HG03045 (cell line): ENCODE data around the gene QPRT.
"Not testable (repeated sequence)": the region's sequence is repeated elsewhere in the genome, so short reads cannot be mapped to it uniquely, and the experiment has no call there.

ENCODE experiments used
- ATAC-seq: cut with Tn5 transposase; IDR thresholded peaks from one replicate; pipeline ENCODE4 v1.9.1; 2021; ENCODE audit warnings: mild to moderate bottlenecking, moderate library complexity; ENCODE audit not compliant: unreplicated experiment

QPRT gene

DNA sequence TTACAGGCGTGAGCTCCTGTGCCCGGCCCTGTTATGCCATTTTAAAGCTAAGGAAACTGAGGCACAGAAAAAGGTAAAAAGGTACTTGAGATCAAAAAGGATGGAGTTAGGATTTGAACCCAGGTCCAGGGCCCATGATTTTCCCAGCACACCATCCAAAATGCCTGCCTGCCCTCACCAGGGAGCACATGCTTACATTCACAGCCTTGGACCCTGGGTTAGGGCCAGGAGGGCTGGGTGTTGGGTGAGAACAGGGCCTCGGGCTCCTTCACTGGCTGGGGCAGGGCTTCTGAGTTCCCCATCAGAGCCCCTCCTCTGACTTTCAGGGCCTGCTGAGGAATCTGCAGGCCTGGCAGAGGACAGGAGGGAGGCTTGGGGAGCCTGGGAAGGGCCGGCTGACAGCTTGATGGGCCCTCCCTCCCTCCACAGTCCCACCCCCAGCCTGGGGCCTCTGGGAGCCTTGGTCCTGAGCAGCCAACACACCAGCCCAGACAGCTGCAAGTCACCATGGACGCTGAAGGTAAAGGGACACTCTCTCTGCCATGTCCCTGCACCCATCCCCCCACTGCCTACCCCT, at the start of gene QPRT:
QPRT (plus strand) TSS at position 490 of the 577 bp plus-strand sequence; CDS start at position 508, 18 bp downstream.
- ATAC-seq: no peak

GRCh38 chr16:29629318-29629717, 49.7 kb upstream of the QPRT start:
- ATAC-seq: not testable (repeated sequence)

DNA sequence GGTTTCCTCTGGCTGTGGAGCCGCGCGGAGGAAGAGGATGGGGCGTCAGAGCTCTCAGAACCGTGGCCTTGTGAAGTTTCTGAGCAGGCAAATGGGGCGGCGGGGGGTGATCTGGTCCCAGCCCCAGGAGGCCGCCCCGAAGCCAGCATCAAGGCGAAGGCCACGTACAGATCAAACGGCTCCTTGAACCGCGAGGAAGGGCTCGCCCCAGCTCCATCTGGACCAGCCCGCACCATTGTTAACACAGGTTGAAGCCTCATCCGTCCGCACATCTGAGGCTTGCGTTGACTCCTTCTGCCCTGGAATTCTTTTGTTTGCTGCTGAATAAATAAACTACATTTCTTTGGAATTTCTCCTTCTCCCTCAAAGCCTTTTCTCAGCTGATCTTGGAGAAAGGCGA, 47.3 kb upstream of the QPRT start:
- not testable (repeated sequence) for ATAC-seq

- not testable (repeated sequence) for ATAC-seq
These were observed 43.1 kb upstream of the QPRT start for GRCh38 chr16:29635902-29636301.

DNA sequence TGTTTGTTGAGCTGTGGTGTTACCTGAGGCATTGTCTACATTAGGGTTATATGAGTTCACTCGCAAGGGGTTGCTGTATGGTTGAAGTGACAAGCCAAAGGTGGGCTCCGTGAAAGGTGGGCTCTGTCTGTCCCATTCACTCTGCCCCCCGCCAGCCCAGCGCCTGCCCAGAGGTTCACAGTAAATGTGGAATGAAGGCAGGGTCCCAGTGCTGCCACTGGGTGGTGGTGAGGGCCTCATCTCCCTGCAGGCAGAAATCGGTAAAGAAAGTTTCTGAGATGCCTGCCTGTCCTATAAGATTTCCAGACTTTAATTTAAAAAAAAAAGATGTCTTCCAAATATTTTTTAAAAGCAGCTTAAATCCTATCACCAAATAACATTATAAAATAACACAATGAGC, 42.6 kb upstream of the QPRT start:
- not testable (repeated sequence) for ATAC-seq

DNA sequence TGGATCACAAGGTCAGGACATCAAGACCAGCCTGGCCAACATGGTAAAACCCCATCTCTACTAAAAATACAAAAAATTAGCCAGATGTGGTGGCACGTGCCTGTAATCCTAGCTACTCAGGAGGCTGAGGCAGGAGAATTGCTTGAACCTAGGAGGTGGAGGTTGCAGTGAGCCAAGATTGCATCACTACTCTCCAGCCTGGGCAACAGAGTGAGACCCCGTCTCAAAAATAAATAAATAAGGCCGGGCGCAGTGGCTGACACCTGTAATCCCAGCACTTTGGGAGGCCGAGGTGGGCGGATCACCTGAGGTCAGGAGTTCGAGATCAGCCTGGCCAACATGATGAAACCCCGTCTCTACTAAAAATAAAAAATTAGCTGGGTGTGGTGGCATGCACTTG, 40.2 kb upstream of the QPRT start:
- not testable (repeated sequence) for ATAC-seq

- ATAC-seq: no peak
These were observed 37.4 kb upstream of the QPRT start for GRCh38 chr16:29641561-29641960.

DNA sequence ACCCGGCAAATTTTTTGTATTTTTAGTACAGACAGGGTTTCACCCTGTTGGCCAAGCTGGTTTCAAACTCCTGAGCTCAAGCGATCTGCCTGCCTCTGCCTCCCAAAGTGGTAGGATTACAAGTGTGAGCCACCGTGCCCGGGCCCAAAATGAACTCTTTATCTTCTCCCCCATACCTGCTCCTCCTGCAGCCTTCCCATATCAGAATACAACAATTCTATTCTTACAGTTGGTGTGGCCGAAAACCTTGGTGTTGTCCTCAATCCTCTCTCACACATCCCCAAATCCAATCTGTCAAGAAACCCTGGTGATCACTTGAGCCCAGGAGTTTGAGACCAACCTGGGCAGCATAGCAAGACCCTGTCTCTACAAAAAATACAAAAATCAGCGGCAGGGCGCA, 35.4 kb upstream of the QPRT start:
- no peak for ATAC-seq

- ATAC-seq: no peak
These were observed 34.6 kb upstream of the QPRT start for GRCh38 chr16:29644338-29644857.

- no peak for ATAC-seq
These were observed 33.8 kb upstream of the QPRT start for GRCh38 chr16:29644973-29645693.

DNA sequence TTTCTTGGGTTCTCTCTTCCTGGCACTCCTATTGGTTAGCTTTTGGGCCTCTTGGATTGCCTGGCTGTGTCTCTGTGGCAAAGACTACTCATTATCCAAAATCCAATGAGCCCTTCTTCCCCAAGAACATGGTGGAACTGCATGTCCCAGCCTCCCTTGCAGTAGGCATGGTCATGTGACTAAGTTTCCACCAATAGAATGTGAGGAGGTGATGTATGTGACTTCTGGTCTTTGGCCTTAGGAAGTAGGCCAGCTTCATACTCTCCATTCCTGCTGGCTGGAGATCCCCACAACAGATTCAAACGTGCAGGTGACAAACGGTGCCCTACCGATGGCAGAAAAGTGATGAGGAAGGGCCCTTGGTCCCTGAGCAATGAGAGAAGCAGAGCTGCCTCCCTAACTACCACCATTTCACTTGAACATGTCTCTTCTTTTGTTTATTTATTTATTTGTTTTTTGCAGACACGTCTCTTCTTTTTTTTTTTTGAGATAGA, 33.2 kb upstream of the QPRT start:
- ATAC-seq: no peak

GRCh38 chr16:29646947-29647346, 32.0 kb upstream of the QPRT start:
- ATAC-seq: no peak

GRCh38 chr16:29649588-29650494, 29.1 kb upstream of the QPRT start:
- ATAC-seq: no peak

- no peak for ATAC-seq
These were observed 28.2 kb upstream of the QPRT start for GRCh38 chr16:29650771-29651170.

- ATAC-seq: no peak
These were observed 27.1 kb upstream of the QPRT start for GRCh38 chr16:29651774-29652349.

GRCh38 chr16:29653471-29653870, 25.5 kb upstream of the QPRT start:
- no peak for ATAC-seq

DNA sequence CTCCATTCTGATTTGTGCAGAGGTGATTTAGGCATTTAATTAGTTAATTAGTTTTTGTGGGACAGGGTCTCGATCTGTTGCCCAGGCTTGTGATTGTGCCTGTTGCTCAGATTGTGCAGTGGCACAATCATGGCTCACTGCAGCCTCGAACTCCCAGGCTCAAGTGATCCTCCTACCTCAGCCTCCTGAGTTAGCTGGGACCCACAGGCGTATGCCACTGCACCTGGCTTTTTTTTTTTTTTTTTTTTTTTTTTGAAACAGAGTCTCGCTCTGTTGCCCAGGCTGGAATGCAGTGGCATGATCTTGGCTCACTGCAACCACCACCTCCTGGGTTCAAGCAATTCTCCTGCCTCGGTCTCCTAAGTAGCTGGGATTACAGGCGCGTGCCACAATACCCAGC, 25.1 kb upstream of the QPRT start:
- not testable (repeated sequence) for ATAC-seq

DNA sequence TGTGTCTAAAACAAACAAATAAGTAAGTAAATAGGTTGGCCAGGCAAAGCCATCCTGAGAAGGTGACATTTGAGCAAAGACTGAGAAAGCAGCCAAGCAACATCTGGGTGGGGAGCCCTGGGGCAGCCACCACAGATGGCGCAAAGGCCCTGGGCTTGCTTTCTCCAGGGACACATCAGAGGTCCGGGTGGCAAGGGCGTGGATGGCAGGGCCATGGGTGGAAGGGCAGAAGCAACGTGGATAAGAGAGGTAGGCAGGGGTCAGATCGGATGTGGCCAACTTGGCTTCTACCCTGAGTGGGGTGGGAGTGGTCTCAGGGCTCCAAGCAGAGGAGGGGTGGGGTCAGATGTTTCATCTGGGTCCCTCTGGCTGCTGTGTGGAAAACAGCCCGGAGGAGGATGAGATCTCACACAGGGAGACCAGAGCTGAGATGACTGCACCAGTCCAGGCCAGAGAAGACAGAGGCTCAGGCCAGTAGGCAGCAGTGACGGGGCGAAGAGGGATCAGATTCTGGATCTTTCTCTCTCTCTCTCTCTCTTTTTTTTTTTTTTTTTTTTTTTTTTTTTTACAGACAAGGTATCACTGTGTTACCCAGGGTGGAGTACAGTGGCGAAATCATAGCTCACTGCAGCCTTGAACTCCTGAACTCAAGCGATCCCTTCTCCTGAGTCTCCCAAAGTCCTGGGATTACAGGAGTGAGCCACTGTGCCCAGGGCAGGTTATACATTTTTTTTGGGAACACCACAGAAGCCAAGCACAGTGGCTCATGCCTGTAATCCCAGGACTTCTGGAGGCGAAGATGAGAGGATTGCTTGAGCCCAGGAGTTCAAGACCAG, 22.1 kb upstream of the QPRT start:
- no peak for ATAC-seq

DNA sequence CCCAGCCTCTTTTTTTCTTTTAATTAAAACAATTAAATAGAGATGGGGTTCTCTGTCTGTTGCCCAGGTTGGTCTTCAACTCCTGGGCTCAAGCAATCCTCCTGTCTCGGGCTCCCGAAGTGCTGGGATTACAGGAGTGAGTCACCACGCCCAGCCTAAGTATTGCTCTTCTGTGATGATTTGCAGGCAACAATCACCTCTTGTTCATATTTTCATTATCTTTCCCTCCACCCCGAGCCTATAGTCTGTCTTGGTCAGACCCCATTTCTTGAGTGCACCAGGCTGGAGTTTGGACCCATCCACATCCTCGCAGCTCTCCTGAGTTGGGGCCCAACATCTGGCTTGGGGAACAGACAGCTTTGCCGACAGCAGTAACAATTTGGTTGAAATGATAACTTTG, 20.3 kb upstream of the QPRT start:
- no peak for ATAC-seq
